GM19395 (cell line): Measurements from ENCODE around the gene NOC4L.

Experiments used
- ATAC-seq: cut with Tn5 transposase; IDR thresholded peaks from one replicate; pipeline ENCODE4 v1.9.1; 2021; ENCODE audit warnings: mild to moderate bottlenecking, moderate library complexity; ENCODE audit not compliant: unreplicated experiment

The NOC4L gene

GRCh38 chr12:132154941-132155770 lies 10.9 kb downstream of the NOC4L start:
- ATAC-seq = no peak

GRCh38 chr12:132155771-132156572 lies 11.7 kb downstream of the NOC4L start:
- ATAC-seq = no peak

- ATAC-seq = no peak
Measured at GRCh38 chr12:132156573-132157325, 12.5 kb downstream of the NOC4L start.

GRCh38 chr12:132157733-132158409 lies 13.6 kb downstream of the NOC4L start:
- ATAC-seq = no peak

GRCh38 chr12:132158677-132159554 lies 14.7 kb downstream of the NOC4L start:
- no peak for ATAC-seq

GRCh38 chr12:132159555-132160003 lies 15.3 kb downstream of the NOC4L start:
- ATAC-seq = no peak

GRCh38 chr12:132160016-132160415 lies 15.8 kb downstream of the NOC4L start:
- no peak for ATAC-seq

GRCh38 chr12:132160601-132161035 lies 16.4 kb downstream of the NOC4L start:
- no peak for ATAC-seq

- ATAC-seq = no peak
Measured at GRCh38 chr12:132161036-132161781, 17.0 kb downstream of the NOC4L start.

- no peak for ATAC-seq
Measured at GRCh38 chr12:132161796-132162507, 17.7 kb downstream of the NOC4L start.

- ATAC-seq = no peak
Measured at GRCh38 chr12:132162508-132163031, 18.3 kb downstream of the NOC4L start.

- no peak for ATAC-seq
Measured at GRCh38 chr12:132163041-132163910, 19.0 kb downstream of the NOC4L start.

- ATAC-seq = no peak
Measured at GRCh38 chr12:132163911-132164288, 19.6 kb downstream of the NOC4L start.

- no peak for ATAC-seq
Measured at GRCh38 chr12:132164426-132164825, 20.2 kb downstream of the NOC4L start.

- no peak for ATAC-seq
Measured at GRCh38 chr12:132165584-132165983, 21.3 kb downstream of the NOC4L start.

- ATAC-seq = no peak
Measured at GRCh38 chr12:132166093-132166492, 21.8 kb downstream of the NOC4L start.
